GM12878 (cell line): Measurements from ENCODE around the gene SCAND1. TPM values are rescaled to one million over a fixed set of nuclear protein-coding genes. Genes with fewer than 3 reads are reported as not detected.

ENCODE experiments used
- ATAC-seq: fragments of 200-7000 bp; cut with Tn5 transposase; 3 replicates; pipeline ENCODE4 v1.9.1; 2020; ENCODE audit warnings: mild to moderate bottlenecking, moderate library complexity
- BruUV-seq: library from RNA; stranded (reverse); fragments of 400-500 nt; replicated peaks from 2 replicates; lab custom pipeline; 2021; lab: Mats Ljungman, UMichigan
- CTCF ChIA-PET: fragments of 300-600 bp; sonication (Branson Sonifier 250); formaldehyde crosslinking; extraction: SDS; loops from one replicate; lab custom pipeline; 2021; ENCODE audit warnings: inconsistent platforms; lab: Yijun Ruan, JAX
- POLR2A ChIA-PET: fragments of 350-600 bp; formaldehyde crosslinking; extraction: SDS; loops from one replicate; lab custom pipeline; 2021; ENCODE audit warnings: inconsistent platforms; lab: Charles Lee
- RAD21 ChIA-PET: fragments of 300-600 bp; sonication (Branson Sonifier 250); formaldehyde crosslinking; loops from one replicate; lab custom pipeline; 2023; ENCODE audit warnings: antibody characterized with exemption; ENCODE audit not compliant: unreplicated experiment; lab: Charles Lee
- SMC1A ChIA-PET: fragments of 300-600 bp; sonication (Branson Sonifier 250); formaldehyde crosslinking; loops from one replicate; lab custom pipeline; 2023; ENCODE audit not compliant: unreplicated experiment, uncharacterized antibody; lab: Charles Lee
- DNase-seq: peaks from one replicate; pipeline ENCODE4 v3.0.0-alpha.2; 2011; ENCODE audit warnings: low read depth, low spot score
- FAIRE-seq: peaks from 3 replicates; lab custom pipeline; 2011; peaks lifted over from hg19 to GRCh38; lab: Jason Lieb, UNC
- H2AFZ ChIP-seq: 2 replicates; pipeline ENCODE4 v1.6.0; 2011; ENCODE audit warnings: low read depth, low read length, control low read depth; ENCODE audit not compliant: control insufficient read depth
- H3K27ac ChIP-seq: 2 replicates; pipeline ENCODE4 v1.5.1; 2011; ENCODE audit warnings: control low read depth; ENCODE audit not compliant: control insufficient read depth, insufficient read depth
- H3K27me3 ChIP-seq, 2 experiments: replicated peaks in 1 of 2; 2 replicates each; pipeline versions ENCODE4 v1.6.0 to v1.6.1; 2011; ENCODE audit warnings: low read length in 1 of 2; ENCODE audit not compliant: control insufficient read depth in 2 of 2, insufficient read depth in 2 of 2
- H3K36me3 ChIP-seq, 2 experiments: 2 replicates each; pipeline ENCODE4 v1.5.1; 2011; ENCODE audit warnings: low read length in 1 of 2; ENCODE audit not compliant: control insufficient read depth in 2 of 2, insufficient read depth in 2 of 2
- H3K4me1 ChIP-seq: 2 replicates; pipeline ENCODE4 v1.6.1; 2011; ENCODE audit warnings: mild to moderate bottlenecking, low read length, moderate library complexity, mixed read lengths; ENCODE audit not compliant: control insufficient read depth, insufficient read depth
- H3K4me2 ChIP-seq: 2 replicates; pipeline ENCODE4 v1.6.0; 2011; ENCODE audit warnings: control low read depth; ENCODE audit not compliant: control insufficient read depth, insufficient read depth
- H3K4me3 ChIP-seq: fragments of 200-600 bp; sonication (generic); 2 replicates; pipeline ENCODE4 v1.5.1; 2016
- H3K79me2 ChIP-seq: 2 replicates; pipeline ENCODE4 v1.6.0; 2011; ENCODE audit warnings: low read length; ENCODE audit not compliant: control insufficient read depth, insufficient read depth
- H3K9ac ChIP-seq: 2 replicates; pipeline ENCODE4 v1.8.0; 2011; ENCODE audit warnings: low read length, control low read depth, mixed read lengths; ENCODE audit not compliant: control insufficient read depth, insufficient read depth
- H3K9me3 ChIP-seq: replicated peaks from 3 replicates; pipeline ENCODE4 v1.5.1; 2011; ENCODE audit warnings: mild to moderate bottlenecking, low read length; ENCODE audit not compliant: control insufficient read depth, insufficient read depth
- H4K20me1 ChIP-seq: 2 replicates; pipeline ENCODE4 v1.6.0; 2011; ENCODE audit not compliant: control insufficient read depth, insufficient read depth
- ATF2 ChIP-seq: IDR thresholded peaks from 2 replicates; pipeline ENCODE4 v1.6.1; 2012; ENCODE audit warnings: low read length, inconsistent platforms
- CTCF ChIP-seq, 3 experiments: IDR thresholded peaks in 2 of 3; conservative IDR thresholded peaks in 1 of 3; 2 replicates each; pipeline ENCODE4 v1.5.1; 2011; ENCODE audit warnings: low read depth in 3 of 3, low read length in 3 of 3, mild to moderate bottlenecking in 3 of 3, control low read depth in 2 of 3, moderate library complexity in 2 of 3, inconsistent platforms in 1 of 3, mixed read lengths in 1 of 3; ENCODE audit not compliant: control insufficient read depth in 2 of 3, insufficient read depth in 1 of 3; ENCODE audit errors: extremely low read depth in 1 of 3
- IRF4 ChIP-seq: IDR thresholded peaks from 2 replicates; pipeline ENCODE4 v1.6.1; 2011; ENCODE audit warnings: low read depth, low read length
- JUND ChIP-seq: IDR thresholded peaks from 2 replicates; pipeline ENCODE4 v1.6.1; 2012; ENCODE audit warnings: low read depth, mild to moderate bottlenecking, low read length, improper control_type of control experiment, moderate library complexity
- LARP7 ChIP-seq: fragments of 450-650 bp; IDR thresholded peaks from 2 replicates; pipeline ENCODE4 v1.6.1; 2017; ENCODE audit warnings: mild to moderate bottlenecking
- MEF2B ChIP-seq: fragments of 450-650 bp; IDR thresholded peaks from 2 replicates; pipeline ENCODE4 v1.6.1; 2018; ENCODE audit warnings: mild to moderate bottlenecking, moderate library complexity; ENCODE audit not compliant: partially characterized antibody, poor library complexity, severe bottlenecking
- RAD21 ChIP-seq: IDR thresholded peaks from 2 replicates; pipeline ENCODE4 v1.6.1; 2011; ENCODE audit warnings: mild to moderate bottlenecking, low read depth, low read length, moderate library complexity; ENCODE audit not compliant: insufficient read depth
- RAD51 ChIP-seq: fragments of 450-650 bp; IDR thresholded peaks from 2 replicates; pipeline ENCODE4 v1.6.1; 2016; ENCODE audit warnings: moderate library complexity, mild to moderate bottlenecking, inconsistent platforms
- SKIL ChIP-seq: fragments of 450-650 bp; IDR thresholded peaks from 2 replicates; pipeline ENCODE4 v1.6.1; 2017; ENCODE audit warnings: mild to moderate bottlenecking, low read depth, inconsistent platforms; ENCODE audit not compliant: poor library complexity, severe bottlenecking
- SMARCA5 ChIP-seq: fragments of 450-650 bp; IDR thresholded peaks from 2 replicates; pipeline ENCODE4 v1.6.1; 2017; ENCODE audit warnings: mild to moderate bottlenecking
- SMC3 ChIP-seq: IDR thresholded peaks from 2 replicates; pipeline ENCODE4 v1.6.1; 2011; ENCODE audit warnings: low read length, improper control_type of control experiment, borderline replicate concordance
- SUZ12 ChIP-seq: fragments of 200-600 bp; sonication (generic); IDR thresholded peaks from one replicate; pipeline ENCODE4 v1.6.1; 2018; ENCODE audit warnings: antibody characterized with exemption, mild to moderate bottlenecking; ENCODE audit not compliant: unreplicated experiment
- TCF7 ChIP-seq: IDR thresholded peaks from 2 replicates; pipeline ENCODE4 v1.6.1; 2014; ENCODE audit warnings: antibody characterized with exemption, borderline replicate concordance
- WRNIP1 ChIP-seq: IDR thresholded peaks from 2 replicates; pipeline ENCODE4 v1.6.1; 2011; ENCODE audit warnings: low read depth, low read length, improper control_type of control experiment, borderline replicate concordance
- YY1 ChIP-seq: IDR thresholded peaks from 2 replicates; pipeline ENCODE4 v1.6.1; 2011; ENCODE audit warnings: low read depth, mild to moderate bottlenecking, low read length
- ZNF24 ChIP-seq: fragments of 450-650 bp; IDR thresholded peaks from 2 replicates; pipeline ENCODE4 v1.6.1; 2017; ENCODE audit warnings: antibody characterized with exemption, mild to moderate bottlenecking
- WGBS: methylation state at CpG from one replicate; pipeline ENCODE4 v1.1.6; 2016; ENCODE audit warnings: low lambda C conversion rate; ENCODE audit not compliant: insufficient replicate concordance, insufficient coverage; ENCODE audit errors: missing lambda C conversion rate; 5-methylcytosine and 5-hydroxymethylcytosine counted together
- in situ Hi-C: fragments of 300-500 bp; cut with MboI; formaldehyde crosslinking; loops from 9 replicates; pipeline ENCODE4 v1.14.3; 2018; ENCODE audit warnings: mixed read lengths
- intact Hi-C: fragments of 100-400 bp; cut with micrococcal nuclease; formaldehyde crosslinking; loops from one replicate; pipeline ENCODE4 v1.14.2; 2022; ENCODE audit not compliant: unreplicated experiment
- polyA plus RNA-seq, 11 experiments: library from polyadenylated mRNA; depleted of rRNA in 4 of 11; unstranded in 6 of 11; stranded (reverse) in 5 of 11; fragments of >200 nt; fragmentation: Nextera tagmentation in 4 of 11; fragmentation: Illumina TruSeq in 1 of 11; extraction: Ambion mirVana in 4 of 11; extraction: Trizol in 1 of 11; gene quantifications; 1 replicate in 1 of 11; 2 replicates in 10 of 11; pipeline versions ENCODE4 v1.2.1 to v1.2.3, GENCODE V29; 2011 to 2016; ENCODE audit warnings: inconsistent platforms in 2 of 11, missing spikeins in 2 of 11, low read depth in 1 of 11
- total RNA-seq, 4 experiments: library from RNA; depleted of rRNA in 3 of 4; stranded (reverse); fragments of >200 nt in 3 of 4; fragmentation: Illumina TruSeq in 1 of 4; extraction: Trizol in 1 of 4; gene quantifications; 2 replicates each; pipeline versions ENCODE4 v1.2.1 to v1.2.3, GENCODE V29; 2013 to 2021
- TF ChIP-seq, protein P1 (sequence below): fragments of 450-650 bp; IDR thresholded peaks from 2 replicates; pipeline ENCODE4 v1.6.1; 2016; ENCODE audit warnings: mild to moderate bottlenecking

SCAND1 gene
- total and polyA plus RNA-seq, 10 of the 15 experiments (the other 5 are each of a cell fraction or from before 2014, with no cell fraction given) = 0.08 to 117 (median 25.9) TPM

- in situ Hi-C loops (loop anchor here (5.0 to 25.0 kb wide), 2 partner anchors 142 to 442 kb away; no protein-coding TSS in a partner anchor), intact Hi-C loops (loop anchor here (1.0 to 2.0 kb wide), 2 partner anchors 143 to 204 kb away; no protein-coding TSS in a partner anchor)
- H3K27me3 ChIP-seq = no peaks in the 10 kb centered on the region
- WGBS = 3% methylated on average over 6 of the region's 6 CpGs
- CTCF ChIA-PET = interaction anchor here (0.6 to 13.4 kb wide), 35 partner anchors 8 to 869 kb away, joined by 3 to 717 read pairs (median 4); partner anchors contain the start of gene SCAND1
- no peaks in the 10 kb centered on the region for H3K9me3 ChIP-seq
- no peaks in the 10 kb centered on the region for H3K79me2 ChIP-seq
- no peaks in the 10 kb centered on the region for H4K20me1 ChIP-seq
- DNase-seq (peak; percentile 16), ATAC-seq (peak; percentile 97), FAIRE-seq (peak; percentile 89)
- no TSS peak for BruUV-seq
- H2AFZ ChIP-seq = no peak overlapping the region
- POLR2A ChIA-PET = no interaction called here
- no peak overlapping the region for H3K4me3 ChIP-seq
- H3K36me3 ChIP-seq = no peaks in the 10 kb centered on the region
- SMC1A ChIA-PET = interaction anchor here (0.6 to 11.5 kb wide), 9 partner anchors 13 to 444 kb away, joined by 3 to 344 read pairs (median 3); no protein-coding TSS in a partner anchor
- H3K4me2 ChIP-seq = no peak overlapping the region
- H3K9ac ChIP-seq = no peak overlapping the region
- H3K4me1 ChIP-seq = no peaks in the 10 kb centered on the region
- no peak overlapping the region for H3K27ac ChIP-seq
- RAD21 ChIA-PET = interaction anchor here (0.6 to 8.8 kb wide), 14 partner anchors 10 to 445 kb away, joined by 3 to 325 read pairs (median 4); partner anchors contain the start of gene SCAND1
- TF ChIP-seq SKIL (no peak), LARP7 (no peak), YY1 (peak; percentile 73), MEF2B (no peak), TCF7 (no peak), SMARCA5 (peak; percentile 71; the same call in 1 of the 2 replicates), SMC3 (peak; percentile 100), RAD21 (peak; percentile 89), IRF4 (0 out of 2 replicates have a peak, but pooled peaks have one; percentile 19), ATF2 (no peak), SUZ12 (no peak), ZNF24 (peak; percentile 12; the same call in 1 of the 2 replicates), JUND (no peak), RAD51 (peak; percentile 64; the same call in 1 of the 2 replicates), WRNIP1 (0 out of 2 replicates have a peak, but pooled peaks have one; percentile 65), CTCF (IDR thresholded peaks at IDR 0.05 in 2 of 3, conservative IDR thresholded peaks at IDR 0.05 in 1 of 3; ENCODE audit: control insufficient read depth in 2 of 3, extremely low read depth in 1 of 3, insufficient read depth in 1 of 3, low read depth in 3 of 3, low read length in 3 of 3) (peak; percentile 91 to 95 (median 94))
- TF ChIP-seq, protein P1, sequence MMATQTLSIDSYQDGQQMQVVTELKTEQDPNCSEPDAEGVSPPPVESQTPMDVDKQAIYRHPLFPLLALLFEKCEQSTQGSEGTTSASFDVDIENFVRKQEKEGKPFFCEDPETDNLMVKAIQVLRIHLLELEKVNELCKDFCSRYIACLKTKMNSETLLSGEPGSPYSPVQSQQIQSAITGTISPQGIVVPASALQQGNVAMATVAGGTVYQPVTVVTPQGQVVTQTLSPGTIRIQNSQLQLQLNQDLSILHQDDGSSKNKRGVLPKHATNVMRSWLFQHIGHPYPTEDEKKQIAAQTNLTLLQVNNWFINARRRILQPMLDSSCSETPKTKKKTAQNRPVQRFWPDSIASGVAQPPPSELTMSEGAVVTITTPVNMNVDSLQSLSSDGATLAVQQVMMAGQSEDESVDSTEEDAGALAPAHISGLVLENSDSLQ = peak; percentile 35; the same call in 1 of the 2 replicates
Measured at GRCh38 chr20:35994994-35995453, 40.7 kb upstream of the SCAND1 start.
